Suprapubic skin (tissue), 4 donors: Measurements from ENCODE around the gene RBBP8NL. TPM values are rescaled to one million over a fixed set of nuclear protein-coding genes. Genes with fewer than 3 reads are reported as not detected.

Experiments used
- DNase-seq, 2 donors: peaks; one replicate each; pipeline ENCODE4 v3.0.0-alpha.2; 2019; ENCODE audit warnings: low spot score in 2 of 2
- H3K27ac ChIP-seq: fragments of 200-600 bp; sonication (generic); one replicate; pipeline ENCODE4 v1.5.1; 2019
- H3K27me3 ChIP-seq: fragments of 200-600 bp; sonication (generic); one replicate; pipeline ENCODE4 v1.5.1; 2019
- H3K36me3 ChIP-seq: fragments of 200-600 bp; sonication (generic); one replicate; pipeline ENCODE4 v1.5.1; 2019
- H3K4me1 ChIP-seq: fragments of 200-600 bp; sonication (generic); one replicate; pipeline ENCODE4 v1.5.1; 2019
- H3K4me3 ChIP-seq: fragments of 200-600 bp; sonication (generic); one replicate; pipeline ENCODE4 v1.5.1; 2019; ENCODE audit warnings: mild to moderate bottlenecking
- H3K9me3 ChIP-seq: fragments of 200-600 bp; sonication (generic); one replicate; pipeline ENCODE4 v1.5.1; 2019
- CTCF ChIP-seq, 2 donors: fragments of 200-600 bp in 1 of 2; fragments of 450-650 bp in 1 of 2; sonication (generic) in 1 of 2; IDR thresholded peaks; one replicate each; pipeline ENCODE4 v1.5.1; 2016 to 2019; ENCODE audit warnings: antibody characterized with exemption in 2 of 2, mild to moderate bottlenecking in 1 of 2, moderate library complexity in 1 of 2
- EP300 ChIP-seq: sonication (generic); formaldehyde crosslinking; IDR thresholded peaks from one replicate; pipeline ENCODE4 v1.6.1; 2017; ENCODE audit warnings: antibody characterized with exemption
- POLR2A ChIP-seq, 2 donors: fragments of 450-650 bp; IDR thresholded peaks; one replicate each; pipeline ENCODE4 v1.6.1; 2017; ENCODE audit warnings: antibody characterized with exemption in 2 of 2, mild to moderate bottlenecking in 2 of 2, moderate library complexity in 2 of 2
- POLR2AphosphoS5 ChIP-seq, 3 donors: sonication (generic); formaldehyde crosslinking; IDR thresholded peaks; one replicate each; pipeline ENCODE4 v1.6.1; 2017; ENCODE audit warnings: antibody characterized with exemption in 3 of 3
- WGBS: methylation state at CpG from one replicate; pipeline ENCODE4 v1.1.5; 2018; 5-methylcytosine and 5-hydroxymethylcytosine counted together
- total RNA-seq, 4 donors: library from RNA; depleted of rRNA; stranded (reverse); fragments of >200 nt; gene quantifications; one replicate each; pipeline ENCODE4 v1.1.0, GENCODE V29; 2016

RBBP8NL gene
- total RNA-seq, 4 donors from 2014 or later = 2.0 to 6.6 (median 3.9) TPM

GRCh38 chr20:62423326-62423706, 4.0 kb downstream of the RBBP8NL start:
- 0% methylated on average over 1 of the region's 10 CpGs for WGBS
- Histone ChIP-seq H3K4me3 (no peak overlapping the region), H3K4me1 (peaks cover 24% of the 10 kb centered on the region), H3K27me3 (peaks cover 40% of the 10 kb centered on the region), H3K9me3 (no peaks in the 10 kb centered on the region), H3K27ac (no peak overlapping the region), H3K36me3 (no peaks in the 10 kb centered on the region)
- DNase-seq = no peak
- TF ChIP-seq POLR2AphosphoS5 (IDR thresholded peaks at IDR 0.05) (no peak), EP300 (no peak), POLR2A (IDR thresholded peaks at IDR 0.05) (no peak), CTCF (IDR thresholded peaks at IDR 0.05) (no peak)

- WGBS = 67% methylated on average over 3 of the region's 20 CpGs
- Histone ChIP-seq H3K4me3 (no peak overlapping the region), H3K4me1 (peaks cover 18% of the 10 kb centered on the region), H3K9me3 (no peaks in the 10 kb centered on the region), H3K27me3 (peaks cover 39% of the 10 kb centered on the region), H3K36me3 (no peaks in the 10 kb centered on the region), H3K27ac (no peak overlapping the region)
- no peak for DNase-seq
- TF ChIP-seq POLR2A (IDR thresholded peaks at IDR 0.05) (no peak), CTCF (IDR thresholded peaks at IDR 0.05) (no peak), EP300 (no peak), POLR2AphosphoS5 (IDR thresholded peaks at IDR 0.05) (no peak)
These were observed 4.6 kb downstream of the RBBP8NL start for GRCh38 chr20:62422636-62423325.

GRCh38 chr20:62421716-62421990, 5.7 kb downstream of the RBBP8NL start:
- TF ChIP-seq POLR2A (IDR thresholded peaks at IDR 0.05) (no peak), EP300 (no peak), POLR2AphosphoS5 (IDR thresholded peaks at IDR 0.05) (no peak), CTCF (IDR thresholded peaks at IDR 0.05) (no peak)
- H3K36me3 ChIP-seq = no peaks in the 10 kb centered on the region
- H3K4me3 ChIP-seq = no peak overlapping the region
- H3K9me3 ChIP-seq = no peaks in the 10 kb centered on the region
- DNase-seq = no peak
- 81% methylated on average over 6 of the region's 6 CpGs for WGBS
- H3K27ac ChIP-seq = no peak overlapping the region
- H3K27me3 ChIP-seq = peaks cover 39% of the 10 kb centered on the region
- peaks cover 10% of the 10 kb centered on the region for H3K4me1 ChIP-seq

- Histone ChIP-seq H3K27ac (no peak overlapping the region), H3K36me3 (no peaks in the 10 kb centered on the region), H3K4me1 (peaks cover 7% of the 10 kb centered on the region), H3K4me3 (no peak overlapping the region), H3K27me3 (peaks cover 45% of the 10 kb centered on the region), H3K9me3 (no peaks in the 10 kb centered on the region)
- WGBS = 95% methylated on average over 8 of the region's 24 CpGs
- TF ChIP-seq POLR2AphosphoS5 (IDR thresholded peaks at IDR 0.05) (no peak), CTCF (IDR thresholded peaks at IDR 0.05) (no peak), EP300 (no peak)
- DNase-seq = no peak
These were observed 6.3 kb downstream of the RBBP8NL start for GRCh38 chr20:62420846-62421715.

GRCh38 chr20:62419759-62420158, 7.6 kb downstream of the RBBP8NL start:
- 82% methylated on average over 3 of the region's 9 CpGs for WGBS
- no peak for DNase-seq
- TF ChIP-seq CTCF (IDR thresholded peaks at IDR 0.05) (no peak), POLR2A (IDR thresholded peaks at IDR 0.05) (no peak), EP300 (no peak), POLR2AphosphoS5 (IDR thresholded peaks at IDR 0.05) (no peak)
- peaks cover 7% of the 10 kb centered on the region for H3K4me1 ChIP-seq
- H3K36me3 ChIP-seq = no peaks in the 10 kb centered on the region
- peaks cover 43% of the 10 kb centered on the region for H3K27me3 ChIP-seq
- no peak overlapping the region for H3K27ac ChIP-seq
- no peak overlapping the region for H3K4me3 ChIP-seq
- no peaks in the 10 kb centered on the region for H3K9me3 ChIP-seq
